ENCODE measurements around the gene PDCD4. TPM values are rescaled to one million over a fixed set of nuclear protein-coding genes. Genes with fewer than 3 reads are reported as not detected.

PDCD4 gene
- total and polyA plus RNA-seq, 2 of the 13 experiments (the other 11 are each of a cell fraction or from before 2014, with no cell fraction given) = 22.8 to 56.2 TPM

- TF ChIP-seq, protein P1, sequence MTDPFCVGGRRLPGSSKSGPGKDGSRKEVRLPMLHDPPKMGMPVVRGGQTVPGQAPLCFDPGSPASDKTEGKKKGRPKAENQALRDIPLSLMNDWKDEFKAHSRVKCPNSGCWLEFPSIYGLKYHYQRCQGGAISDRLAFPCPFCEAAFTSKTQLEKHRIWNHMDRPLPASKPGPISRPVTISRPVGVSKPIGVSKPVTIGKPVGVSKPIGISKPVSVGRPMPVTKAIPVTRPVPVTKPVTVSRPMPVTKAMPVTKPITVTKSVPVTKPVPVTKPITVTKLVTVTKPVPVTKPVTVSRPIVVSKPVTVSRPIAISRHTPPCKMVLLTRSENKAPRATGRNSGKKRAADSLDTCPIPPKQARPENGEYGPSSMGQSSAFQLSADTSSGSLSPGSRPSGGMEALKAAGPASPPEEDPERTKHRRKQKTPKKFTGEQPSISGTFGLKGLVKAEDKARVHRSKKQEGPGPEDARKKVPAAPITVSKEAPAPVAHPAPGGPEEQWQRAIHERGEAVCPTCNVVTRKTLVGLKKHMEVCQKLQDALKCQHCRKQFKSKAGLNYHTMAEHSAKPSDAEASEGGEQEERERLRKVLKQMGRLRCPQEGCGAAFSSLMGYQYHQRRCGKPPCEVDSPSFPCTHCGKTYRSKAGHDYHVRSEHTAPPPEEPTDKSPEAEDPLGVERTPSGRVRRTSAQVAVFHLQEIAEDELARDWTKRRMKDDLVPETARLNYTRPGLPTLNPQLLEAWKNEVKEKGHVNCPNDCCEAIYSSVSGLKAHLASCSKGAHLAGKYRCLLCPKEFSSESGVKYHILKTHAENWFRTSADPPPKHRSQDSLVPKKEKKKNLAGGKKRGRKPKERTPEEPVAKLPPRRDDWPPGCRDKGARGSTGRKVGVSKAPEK (CRISPR knock-in tag; IDR thresholded peaks at IDR 0.05; ENCODE audit: borderline replicate concordance) = no peak
- TF ChIP-seq ZSCAN22 (CRISPR knock-in tag; IDR thresholded peaks at IDR 0.05) = no peak
- no peak for TF ChIP-seq ZNF781 (CRISPR knock-in tag; IDR thresholded peaks at IDR 0.05; ENCODE audit: borderline replicate concordance, not compliant biosample characterization)
- no peak for TF ChIP-seq THYN1 (CRISPR knock-in tag; IDR thresholded peaks at IDR 0.05; ENCODE audit: borderline replicate concordance, low read depth)
- TF ChIP-seq ZNF605 (CRISPR knock-in tag; IDR thresholded peaks at IDR 0.05) = no peak
- TF ChIP-seq ATM (IDR thresholded peaks at IDR 0.05; ENCODE audit: borderline replicate concordance) = no peak
- no peak for TF ChIP-seq PLRG1 (conservative IDR thresholded peaks at IDR 0.05)
- no peak for TF ChIP-seq ZNF180 (CRISPR knock-in tag; IDR thresholded peaks at IDR 0.05; ENCODE audit: borderline replicate concordance, low read depth)
- TF ChIP-seq EP300 (IDR thresholded peaks at IDR 0.05; ENCODE audit: low read depth in 2 of 2, low read length in 2 of 2) = no peak
- TF ChIP-seq EP300 (CRISPR knock-in tag; IDR thresholded peaks at IDR 0.05; ENCODE audit: borderline replicate concordance) = no peak
- TF ChIP-seq RNF219 (CRISPR knock-in tag; IDR thresholded peaks at IDR 0.05) = no peak
These were observed 60.9 kb downstream of the PDCD4 start (continued) for GRCh38 chr10:110932505-110933180.
